B cell (primary cell): Measurements from ENCODE around the gene ATXN7L3. TPM values are rescaled to one million over a fixed set of nuclear protein-coding genes. Genes with fewer than 3 reads are reported as not detected.

ENCODE experiments used
- ATAC-seq: fragments of 200-7000 bp; cut with Tn5 transposase; one replicate; pipeline ENCODE4 v1.10.0; 2021; ENCODE audit warnings: low read depth, mild to moderate bottlenecking, moderate number of reproducible peaks, moderate library complexity
- CTCF ChIA-PET: fragments of 350-600 bp; sonication (Branson Sonifier 250); formaldehyde crosslinking; loops from one replicate; lab custom pipeline; 2021; ENCODE audit warnings: antibody characterized with exemption, inconsistent platforms; lab: Charles Lee
- POLR2A ChIA-PET: fragments of 350-600 bp; sonication (Branson Sonifier 250); formaldehyde crosslinking; loops from one replicate; lab custom pipeline; 2021; ENCODE audit warnings: antibody characterized with exemption; lab: Charles Lee
- DNase-seq: peaks from one replicate; pipeline ENCODE4 v3.0.0; 2013
- H2AFZ ChIP-seq: 2 replicates; pipeline ENCODE4 v1.6.1; 2012; ENCODE audit warnings: mild to moderate bottlenecking, low read depth, low read length; ENCODE audit not compliant: insufficient read depth, poor library complexity, severe bottlenecking
- H3K27ac ChIP-seq, 2 donors: 1 replicate in 1 of 2; 2 replicates in 1 of 2; pipeline ENCODE4 v1.5.1; 2012 to 2013; ENCODE audit warnings: low read length in 2 of 2, mild to moderate bottlenecking in 2 of 2, moderate library complexity in 1 of 2
- H3K27me3 ChIP-seq, 4 experiments: fragments of 200-600 bp in 1 of 4; sonication (generic) in 1 of 4; replicated peaks in 1 of 4; 1 replicate in 2 of 4; 2 replicates in 2 of 4; pipeline versions ENCODE4 v1.6.1 to v1.7.0; 2013 to 2016; ENCODE audit warnings: low read length in 3 of 4, mild to moderate bottlenecking in 2 of 4, mixed read lengths in 1 of 4, moderate library complexity in 1 of 4; ENCODE audit not compliant: insufficient read depth in 4 of 4, control insufficient read depth in 3 of 4; ENCODE audit errors: control extremely low read depth in 1 of 4
- H3K36me3 ChIP-seq, 2 experiments: replicated peaks in 1 of 2; 1 replicate in 1 of 2; 2 replicates in 1 of 2; pipeline versions ENCODE4 v1.6.1 to v1.7.1; 2013; ENCODE audit warnings: low read length in 1 of 2; ENCODE audit not compliant: insufficient read depth in 2 of 2, control insufficient read depth in 1 of 2; ENCODE audit errors: control extremely low read depth in 1 of 2, extremely low read depth in 1 of 2
- H3K4me1 ChIP-seq, 2 donors: fragments of 200-600 bp in 1 of 2; sonication (generic) in 1 of 2; 1 replicate in 1 of 2; 2 replicates in 1 of 2; pipeline versions ENCODE4 v1.5.1 to v1.6.1; 2013 to 2017; ENCODE audit warnings: low read length in 2 of 2; ENCODE audit not compliant: control insufficient read depth in 2 of 2, insufficient read depth in 2 of 2
- H3K4me2 ChIP-seq: replicated peaks from 2 replicates; pipeline ENCODE3; 2012; ENCODE audit warnings: mild to moderate bottlenecking, low read depth, low read length; ENCODE audit not compliant: poor library complexity, severe bottlenecking
- H3K4me3 ChIP-seq, 5 experiments: fragments of 200-600 bp in 1 of 5; sonication (generic) in 1 of 5; 1 replicate in 3 of 5; 2 replicates in 2 of 5; pipeline versions ENCODE4 v1.5.1 to v1.7.0; 2011 to 2016; ENCODE audit warnings: low read length in 4 of 5, mild to moderate bottlenecking in 4 of 5, low read depth in 2 of 5, control low read depth in 1 of 5, moderate library complexity in 1 of 5; ENCODE audit not compliant: insufficient read depth in 1 of 5; ENCODE audit errors: control extremely low read depth in 1 of 5, extremely low read depth in 1 of 5
- H3K79me2 ChIP-seq: fragments of 200-600 bp; sonication (generic); one replicate; pipeline ENCODE4 v1.6.0; 2016; ENCODE audit warnings: low read length; ENCODE audit not compliant: control insufficient read depth, insufficient read depth
- H3K9ac ChIP-seq: fragments of 200-600 bp; sonication (generic); 2 replicates; pipeline ENCODE4 v1.6.1; 2017; ENCODE audit warnings: mild to moderate bottlenecking, low read length, moderate library complexity
- H3K9me3 ChIP-seq, 3 donors: one replicate each; pipeline versions ENCODE4 v1.6.1 to v1.7.1; 2013; ENCODE audit warnings: low read length in 2 of 3; ENCODE audit not compliant: control insufficient read depth in 2 of 3, insufficient read depth in 1 of 3; ENCODE audit errors: control extremely low read depth in 1 of 3
- H4K20me1 ChIP-seq: 2 replicates; pipeline ENCODE4 v1.6.0; 2012; ENCODE audit warnings: mild to moderate bottlenecking, low read length; ENCODE audit not compliant: insufficient read depth, control insufficient read depth, poor library complexity, severe bottlenecking
- H3K27ac Mint-ChIP-seq: one replicate; pipeline ENCODE4 v1.8.0; 2021; ENCODE audit warnings: mixed read lengths
- H3K27me3 Mint-ChIP-seq: one replicate; pipeline ENCODE4 v1.8.0; 2021; ENCODE audit warnings: mixed read lengths
- H3K4me1 Mint-ChIP-seq: one replicate; pipeline ENCODE4 v1.8.0; 2021; ENCODE audit warnings: mixed read lengths
- H3K4me3 Mint-ChIP-seq: one replicate; pipeline ENCODE4 v1.8.0; 2021; ENCODE audit warnings: mixed read lengths
- H3K9me3 Mint-ChIP-seq: one replicate; pipeline ENCODE4 v1.8.0; 2022; ENCODE audit warnings: mixed read lengths; ENCODE audit not compliant: insufficient read depth
- CTCF ChIP-seq: fragments of 200-600 bp; IDR thresholded peaks from one replicate; pipeline ENCODE4 v1.8.0; 2022; ENCODE audit warnings: antibody characterized with exemption, mild to moderate bottlenecking
- EZH2 ChIP-seq: IDR thresholded peaks from 2 replicates; pipeline ENCODE4 v1.6.1; 2012; ENCODE audit warnings: borderline replicate concordance, low read depth, mild to moderate bottlenecking, moderate library complexity, low read length; ENCODE audit not compliant: insufficient read depth, poor library complexity, severe bottlenecking
- WGBS: methylation state at CpG from one replicate; pipeline ENCODE4 v1.1.5; 2013; ENCODE audit warnings: missing lambda C conversion rate; ENCODE audit not compliant: insufficient coverage; 5-methylcytosine and 5-hydroxymethylcytosine counted together
- intact Hi-C: fragments of 100-400 bp; cut with micrococcal nuclease; formaldehyde crosslinking; loops from one replicate; pipeline ENCODE4 v1.10.0; 2022
- polyA plus RNA-seq: library from polyadenylated mRNA; depleted of rRNA; stranded (reverse); fragments of >200 nt; gene quantifications from 2 replicates; pipeline ENCODE4 v1.2.3, GENCODE V29; 2012
- total RNA-seq, 2 donors: library from RNA; stranded (reverse); fragments of 120-200 nt in 1 of 2; gene quantifications; 1 replicate in 1 of 2; 2 replicates in 1 of 2; pipeline versions ENCODE4 v1.2.3 to v1.2.4, GENCODE V29; 2013 to 2022

Gene ATXN7L3
- total and polyA plus RNA-seq, 2 donors (not counting 1 experiment from before 2014, with no cell fraction given), result 63.6 to 107 TPM

DNA sequence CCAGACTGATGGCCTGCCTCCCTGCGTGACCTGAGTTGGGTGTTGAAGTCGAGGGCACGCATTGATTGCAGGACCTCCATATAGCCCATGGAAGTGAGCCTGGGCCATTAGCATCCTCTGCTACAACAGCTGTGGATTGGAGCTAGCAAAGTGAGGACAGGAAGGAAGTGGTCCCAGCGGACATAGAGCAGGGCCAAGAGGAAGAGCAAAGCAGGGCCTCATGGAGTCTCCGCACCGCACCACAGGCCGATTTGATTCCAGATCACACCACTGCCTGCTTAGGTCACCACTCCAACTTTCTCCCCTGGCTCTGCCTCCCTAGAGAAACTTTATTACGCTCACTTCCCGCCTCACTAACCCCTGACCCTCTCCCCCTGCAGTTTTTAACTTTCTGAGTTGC is 30.5 kb upstream of the ATXN7L3 start:
- no peak overlapping the region for H3K27ac Mint-ChIP-seq
- CTCF ChIA-PET, result no interaction called here
- Histone ChIP-seq H3K36me3 (no peaks in the 10 kb centered on the region), H3K27ac (no peak overlapping the region), H2AFZ (no peak overlapping the region), H3K4me1 (no peaks in the 10 kb centered on the region), H3K9ac (no peak overlapping the region), H3K27me3 (no peaks in the 10 kb centered on the region), H3K79me2 (no peaks in the 10 kb centered on the region), H4K20me1 (no peaks in the 10 kb centered on the region), H3K4me2 (no peak overlapping the region), H3K4me3 (no peak overlapping the region), H3K9me3 (no peaks in the 10 kb centered on the region)
- TF ChIP-seq EZH2, result no peak
- no peak for TF ChIP-seq CTCF
- intact Hi-C loops, result no loop called here
- POLR2A ChIA-PET, result no interaction called here
- no peaks in the 10 kb centered on the region for H3K4me1 Mint-ChIP-seq
- ATAC-seq (no peak), DNase-seq (no peak)
- WGBS, result 91% methylated on average over 6 of the region's 9 CpGs
- H3K27me3 Mint-ChIP-seq, result peaks cover 4% of the 10 kb centered on the region
- no peaks in the 10 kb centered on the region for H3K9me3 Mint-ChIP-seq
- no peak overlapping the region for H3K4me3 Mint-ChIP-seq

GRCh38 chr17:44229090-44229489 is 29.4 kb upstream of the ATXN7L3 start:
- no peak for TF ChIP-seq EZH2
- no peak for TF ChIP-seq CTCF
- H3K27me3 Mint-ChIP-seq, result no peaks in the 10 kb centered on the region
- Histone ChIP-seq H3K27ac (no peak overlapping the region), H3K27me3 (no peaks in the 10 kb centered on the region), H3K9me3 (no peaks in the 10 kb centered on the region), H2AFZ (no peak overlapping the region), H4K20me1 (no peaks in the 10 kb centered on the region), H3K4me1 (no peaks in the 10 kb centered on the region), H3K4me2 (no peak overlapping the region), H3K79me2 (no peaks in the 10 kb centered on the region), H3K9ac (no peak overlapping the region), H3K4me3 (no peak overlapping the region), H3K36me3 (no peaks in the 10 kb centered on the region)
- DNase-seq (no peak), ATAC-seq (no peak)
- no peaks in the 10 kb centered on the region for H3K4me1 Mint-ChIP-seq
- no peak overlapping the region for H3K27ac Mint-ChIP-seq
- WGBS, result 91% methylated on average over 5 of the region's 6 CpGs
- H3K9me3 Mint-ChIP-seq, result no peaks in the 10 kb centered on the region
- ChIA-PET CTCF (interaction anchor here (0.6 to 1.3 kb wide), 3 partner anchors 12 to 122 kb away, joined by 3 to 4 read pairs (median 3); no protein-coding TSS in a partner anchor), POLR2A (no interaction called here)
- H3K4me3 Mint-ChIP-seq, result no peak overlapping the region
- intact Hi-C loops, result no loop called here
